ENCODE data around the gene COA6.

The COA6 gene

GRCh38 chr1:234408757-234409156 is 35.5 kb downstream of the COA6 start:
- peak; percentile 53 to 56 (median 56) for DNase-seq (ENCODE audit: low read depth in 2 of 3, low spot score in 1 of 3)

- no peak for DNase-seq (ENCODE audit: low read depth in 2 of 3, low spot score in 1 of 3)
Observed at GRCh38 chr1:234409328-234409727, 36.1 kb downstream of the COA6 start.

GRCh38 chr1:234412830-234413229 is 39.6 kb downstream of the COA6 start:
- no peak for DNase-seq (ENCODE audit: low read depth in 2 of 3, low spot score in 1 of 3)

- DNase-seq (ENCODE audit: low read depth in 2 of 3, low spot score in 1 of 3), result no peak
Observed at GRCh38 chr1:234413485-234413884, 40.2 kb downstream of the COA6 start.

- no peak for DNase-seq (ENCODE audit: low read depth in 2 of 3, low spot score in 1 of 3)
Observed at GRCh38 chr1:234413990-234414389, 40.7 kb downstream of the COA6 start.

GRCh38 chr1:234427950-234428646 is 54.8 kb downstream of the COA6 start:
- no peak for DNase-seq (ENCODE audit: low read depth in 2 of 3, low spot score in 1 of 3)

GRCh38 chr1:234429434-234429806 is 56.2 kb downstream of the COA6 start:
- no peak for DNase-seq (ENCODE audit: low read depth in 2 of 3, low spot score in 1 of 3)

GRCh38 chr1:234430691-234431090 is 57.4 kb downstream of the COA6 start:
- no peak for DNase-seq (ENCODE audit: low read depth in 2 of 3, low spot score in 1 of 3)

GRCh38 chr1:234431255-234431654 is 58.0 kb downstream of the COA6 start:
- DNase-seq (ENCODE audit: low read depth in 2 of 3, low spot score in 1 of 3), result no peak

- no peak for DNase-seq (ENCODE audit: low read depth in 2 of 3, low spot score in 1 of 3)
Observed at GRCh38 chr1:234433563-234434285, 60.5 kb downstream of the COA6 start.

All from stimulated activated CD4-positive, alpha-beta T cell treated with anti-CD3 and anti-CD28 coated beads, Interleukin-12 subunit alpha, Interleukin-12 subunit beta, amount 100 ng/mL, for 48 hours (primary cell).